Endothelial cell of umbilical vein (primary cell): Measurements from ENCODE around the gene ATP2B2.

Source experiments
- CTCF ChIP-seq, 2 donors: IDR thresholded peaks; 1 replicate in 1 of 2; 2 replicates in 1 of 2; pipeline ENCODE4 v1.5.1; 2011; ENCODE audit warnings: low read length in 2 of 2, mild to moderate bottlenecking in 2 of 2, moderate library complexity in 2 of 2, control low read depth in 1 of 2, inconsistent platforms in 1 of 2, low read depth in 1 of 2; ENCODE audit not compliant: insufficient read depth in 1 of 2; ENCODE audit errors: extremely low read depth in 1 of 2
- EZH2 ChIP-seq: IDR thresholded peaks from 2 replicates; pipeline ENCODE4 v1.6.1; 2012; ENCODE audit warnings: borderline replicate concordance, low read depth, mild to moderate bottlenecking, moderate library complexity, low read length, inconsistent platforms; ENCODE audit not compliant: severe bottlenecking
- GATA2 ChIP-seq: IDR thresholded peaks from 2 replicates; pipeline ENCODE4 v1.7.0; 2011; ENCODE audit warnings: low read depth, mild to moderate bottlenecking, moderate library complexity, mixed read lengths, low read length; ENCODE audit not compliant: insufficient read length, insufficient read depth
- MAX ChIP-seq: IDR thresholded peaks from 2 replicates; pipeline ENCODE4 v1.6.1; 2011; ENCODE audit not compliant: insufficient read depth, insufficient read length
- MYC ChIP-seq: IDR thresholded peaks from one replicate; pipeline ENCODE4 v1.6.1; 2011; ENCODE audit warnings: mild to moderate bottlenecking, low read depth, low read length
- POLR2A ChIP-seq: IDR thresholded peaks from 2 replicates; pipeline ENCODE4 v1.6.1; 2012; ENCODE audit warnings: low read depth, mild to moderate bottlenecking, control low read depth, low read length

GRCh38 chr3:10351013-10351735 is 154.2 kb downstream of the ATP2B2 start:
- TF ChIP-seq MYC (no peak), POLR2A (no peak), CTCF (IDR thresholded peaks at IDR 0.05; ENCODE audit: extremely low read depth in 1 of 2, insufficient read depth in 1 of 2, low read depth in 1 of 2, low read length in 2 of 2) (no peak), MAX (no peak), EZH2 (no peak), GATA2 (no peak)
